Measurements from ENCODE around the gene SYT12. TPM values are rescaled to one million over a fixed set of nuclear protein-coding genes. Genes with fewer than 3 reads are reported as not detected.

The SYT12 gene
- total RNA-seq, 2 experiments from 2014 or later = not detected

- no peak for TF ChIP-seq CTCF (IDR thresholded peaks at IDR 0.05)
- H3K27ac ChIP-seq (ENCODE audit: low read depth in 1 of 2, low read length in 2 of 2) = no peak overlapping the region
- ATAC-seq (ENCODE audit: poor library complexity) (no peak), DNase-seq (no peak)
- peaks cover 40% of the 10 kb centered on the region for H3K27me3 Mint-ChIP-seq
- no peaks in the 10 kb centered on the region for H3K36me3 Mint-ChIP-seq (ENCODE audit: low read depth)
- peaks cover 0 to 11% of the 10 kb centered on the region in 2 experiments for H3K27me3 ChIP-seq (ENCODE audit: control insufficient read depth in 1 of 2, insufficient read depth in 2 of 2, low read length in 2 of 2)
- ChIA-PET POLR2A (no interaction called here), CTCF (no interaction called here)
- H3K4me1 ChIP-seq (ENCODE audit: insufficient read depth, low read length) = peaks cover 2% of the 10 kb centered on the region
- H3K4me3 ChIP-seq (ENCODE audit: low read length) = no peak overlapping the region
- no peaks in the 10 kb centered on the region for H3K9me3 Mint-ChIP-seq
- H3K4me3 Mint-ChIP-seq = no peak overlapping the region
- no peaks in the 10 kb centered on the region for H3K36me3 ChIP-seq (ENCODE audit: insufficient read depth, low read length)
- intact Hi-C loops (cut with DNase I, micrococcal nuclease) = no loop called here
- peaks cover 0 to 4% of the 10 kb centered on the region in 2 experiments for H3K9me3 ChIP-seq (ENCODE audit: control insufficient read depth in 1 of 2, insufficient read depth in 1 of 2, low read length in 2 of 2)
- no peak overlapping the region for H3K27ac Mint-ChIP-seq
- no peaks in the 10 kb centered on the region for H3K4me1 Mint-ChIP-seq (ENCODE audit: low read depth)
These were observed 11.4 kb downstream of the SYT12 start for GRCh38 chr11:67034350-67034749.

- DNase-seq (no peak), ATAC-seq (ENCODE audit: poor library complexity) (no peak)
- Histone ChIP-seq H3K9me3 (ENCODE audit: control insufficient read depth in 1 of 2, insufficient read depth in 1 of 2, low read length in 2 of 2) (peaks cover 0 to 4% of the 10 kb centered on the region in 2 experiments), H3K27ac (ENCODE audit: low read depth in 1 of 2, low read length in 2 of 2) (no peak overlapping the region), H3K27me3 (ENCODE audit: control insufficient read depth in 1 of 2, insufficient read depth in 2 of 2, low read length in 2 of 2) (peaks cover 0 to 6% of the 10 kb centered on the region in 2 experiments), H3K4me1 (ENCODE audit: insufficient read depth, low read length) (no peaks in the 10 kb centered on the region), H3K4me3 (ENCODE audit: low read length) (no peak overlapping the region), H3K36me3 (ENCODE audit: insufficient read depth, low read length) (no peaks in the 10 kb centered on the region)
- Mint-ChIP-seq H3K36me3 (ENCODE audit: low read depth) (no peaks in the 10 kb centered on the region), H3K27ac (no peak overlapping the region), H3K27me3 (peaks cover 23% of the 10 kb centered on the region), H3K9me3 (no peaks in the 10 kb centered on the region), H3K4me3 (no peak overlapping the region), H3K4me1 (ENCODE audit: low read depth) (no peaks in the 10 kb centered on the region)
- intact Hi-C loops (cut with DNase I, micrococcal nuclease) = no loop called here
- POLR2A ChIA-PET = no interaction called here
- no peak for TF ChIP-seq CTCF (IDR thresholded peaks at IDR 0.05)
- CTCF ChIA-PET = no interaction called here
These were observed 17.2 kb downstream of the SYT12 start for GRCh38 chr11:67040147-67040546.

- DNase-seq = no peak
- POLR2A ChIA-PET = no interaction called here
- Mint-ChIP-seq H3K36me3 (ENCODE audit: low read depth) (no peaks in the 10 kb centered on the region), H3K4me3 (no peak overlapping the region), H3K4me1 (ENCODE audit: low read depth) (no peaks in the 10 kb centered on the region), H3K9me3 (no peaks in the 10 kb centered on the region), H3K27me3 (peaks cover 23% of the 10 kb centered on the region), H3K27ac (no peak overlapping the region)
- no peaks in the 10 kb centered on the region for H3K36me3 ChIP-seq (ENCODE audit: insufficient read depth, low read length)
- peaks cover 0 to 4% of the 10 kb centered on the region in 2 experiments for H3K9me3 ChIP-seq (ENCODE audit: control insufficient read depth in 1 of 2, insufficient read depth in 1 of 2, low read length in 2 of 2)
- H3K27ac ChIP-seq (ENCODE audit: low read depth in 1 of 2, low read length in 2 of 2) = no peak overlapping the region
- H3K4me1 ChIP-seq (ENCODE audit: insufficient read depth, low read length) = no peaks in the 10 kb centered on the region
- CTCF ChIA-PET = no interaction called here
- intact Hi-C loops (cut with DNase I, micrococcal nuclease) = no loop called here
- no peak for TF ChIP-seq CTCF (IDR thresholded peaks at IDR 0.05)
- no peak overlapping the region for H3K4me3 ChIP-seq (ENCODE audit: low read length)
- H3K27me3 ChIP-seq (ENCODE audit: control insufficient read depth in 1 of 2, insufficient read depth in 2 of 2, low read length in 2 of 2) = peaks cover 0 to 6% of the 10 kb centered on the region in 2 experiments
- ATAC-seq (ENCODE audit: poor library complexity) = no peak
These were observed 18.7 kb downstream of the SYT12 start for GRCh38 chr11:67041602-67042001.
